Measurements from ENCODE around the gene SLC30A2.

Gene SLC30A2

GRCh38 chr1:26020941-26021646 lies 24.8 kb downstream of the SLC30A2 start:
- FAIRE-seq = no peak

GRCh38 chr1:26020330-26020768 lies 25.6 kb downstream of the SLC30A2 start:
- no peak for FAIRE-seq

GRCh38 chr1:26019641-26020315 lies 26.1 kb downstream of the SLC30A2 start:
- no peak for FAIRE-seq

GRCh38 chr1:26017606-26018005 lies 28.3 kb downstream of the SLC30A2 start:
- FAIRE-seq = no peak

- no peak for FAIRE-seq
Measured at GRCh38 chr1:26016953-26017545, 28.9 kb downstream of the SLC30A2 start.

GRCh38 chr1:26016258-26016952 lies 29.5 kb downstream of the SLC30A2 start:
- FAIRE-seq = no peak

- no peak for FAIRE-seq
Measured at GRCh38 chr1:26015358-26015757, 30.6 kb downstream of the SLC30A2 start.

GRCh38 chr1:26014179-26014578 lies 31.7 kb downstream of the SLC30A2 start:
- no peak for FAIRE-seq

- no peak for FAIRE-seq
Measured at GRCh38 chr1:26012864-26013263, 33.1 kb downstream of the SLC30A2 start.

- no peak for FAIRE-seq
Measured at GRCh38 chr1:26010825-26011224, 35.1 kb downstream of the SLC30A2 start.

- no peak for FAIRE-seq
Measured at GRCh38 chr1:26009796-26010447, 36.0 kb downstream of the SLC30A2 start.

- no peak for FAIRE-seq
Measured at GRCh38 chr1:26006710-26007109, 39.2 kb downstream of the SLC30A2 start.

- FAIRE-seq = no peak
Measured at GRCh38 chr1:26005434-26006105, 40.3 kb downstream of the SLC30A2 start.

- FAIRE-seq = no peak
Measured at GRCh38 chr1:26003756-26004155, 42.2 kb downstream of the SLC30A2 start.

GRCh38 chr1:26003262-26003661 lies 42.7 kb downstream of the SLC30A2 start:
- FAIRE-seq = no peak

- no peak for FAIRE-seq
Measured at GRCh38 chr1:25999041-25999800, 46.7 kb downstream of the SLC30A2 start.

GRCh38 chr1:25997828-25998761 lies 47.8 kb downstream of the SLC30A2 start, which contains the start of gene PAFAH2:
PAFAH2 (minus strand) TSS chr1:25998063; CDS start chr1:25990816, 7,247 bp downstream.
- FAIRE-seq = peak; percentile 98

GRCh38 chr1:25996966-25997827 lies 48.7 kb downstream of the SLC30A2 start:
- no peak for FAIRE-seq
